Calu3 (cell line): ENCODE data around the gene PRPF8. TPM values are rescaled to one million over a fixed set of nuclear protein-coding genes. Genes with fewer than 3 reads are reported as not detected.

Source experiments
- BruUV-seq: library from RNA; stranded (reverse); fragments of 400-500 nt; replicated peaks from 2 replicates; lab custom pipeline; 2021; lab: Mats Ljungman, UMichigan
- CTCF ChIA-PET: fragments of 300-600 bp; sonication (Branson Sonifier 250); formaldehyde crosslinking; loops from one replicate; lab custom pipeline; 2022; ENCODE audit warnings: antibody characterized with exemption; lab: Charles Lee
- DNase-seq: peaks from one replicate; pipeline ENCODE4 v3.0.0; 2022
- H3K27ac Mint-ChIP-seq: one replicate; pipeline ENCODE4 v1.8.0; 2022; ENCODE audit warnings: mixed read lengths; ENCODE audit not compliant: unreplicated experiment
- H3K27me3 Mint-ChIP-seq: one replicate; pipeline ENCODE4 v1.8.0; 2022; ENCODE audit warnings: mixed read lengths; ENCODE audit not compliant: unreplicated experiment
- H3K36me3 Mint-ChIP-seq: one replicate; pipeline ENCODE4 v1.8.0; 2022; ENCODE audit warnings: mild to moderate bottlenecking, moderate library complexity, mixed read lengths; ENCODE audit not compliant: insufficient read depth, unreplicated experiment
- H3K4me1 Mint-ChIP-seq: one replicate; pipeline ENCODE4 v1.8.0; 2022; ENCODE audit warnings: mild to moderate bottlenecking, low read depth, mixed read lengths; ENCODE audit not compliant: unreplicated experiment
- H3K4me3 Mint-ChIP-seq: one replicate; pipeline ENCODE4 v1.8.0; 2022; ENCODE audit warnings: mild to moderate bottlenecking, low read depth, moderate library complexity, mixed read lengths; ENCODE audit not compliant: unreplicated experiment
- H3K9me3 Mint-ChIP-seq: one replicate; pipeline ENCODE4 v1.8.0; 2022; ENCODE audit warnings: low read depth, mixed read lengths; ENCODE audit not compliant: unreplicated experiment
- intact Hi-C: fragments of 100-400 bp; cut with micrococcal nuclease; formaldehyde crosslinking; loops from one replicate; pipeline ENCODE4 v1.10.0; 2022; ENCODE audit not compliant: unreplicated experiment
- total RNA-seq: library from RNA; stranded (reverse); gene quantifications from 2 replicates; pipeline ENCODE4 v1.2.3, GENCODE V29; 2022
- TF ChIP-seq, protein P1 (sequence below): fragments of 200-600 bp; IDR thresholded peaks from one replicate; pipeline ENCODE4 v1.8.0; 2022; ENCODE audit warnings: antibody characterized with exemption; ENCODE audit not compliant: unreplicated experiment

PRPF8 gene
- total RNA-seq, 1 experiment from 2014 or later, result 206 TPM

DNA sequence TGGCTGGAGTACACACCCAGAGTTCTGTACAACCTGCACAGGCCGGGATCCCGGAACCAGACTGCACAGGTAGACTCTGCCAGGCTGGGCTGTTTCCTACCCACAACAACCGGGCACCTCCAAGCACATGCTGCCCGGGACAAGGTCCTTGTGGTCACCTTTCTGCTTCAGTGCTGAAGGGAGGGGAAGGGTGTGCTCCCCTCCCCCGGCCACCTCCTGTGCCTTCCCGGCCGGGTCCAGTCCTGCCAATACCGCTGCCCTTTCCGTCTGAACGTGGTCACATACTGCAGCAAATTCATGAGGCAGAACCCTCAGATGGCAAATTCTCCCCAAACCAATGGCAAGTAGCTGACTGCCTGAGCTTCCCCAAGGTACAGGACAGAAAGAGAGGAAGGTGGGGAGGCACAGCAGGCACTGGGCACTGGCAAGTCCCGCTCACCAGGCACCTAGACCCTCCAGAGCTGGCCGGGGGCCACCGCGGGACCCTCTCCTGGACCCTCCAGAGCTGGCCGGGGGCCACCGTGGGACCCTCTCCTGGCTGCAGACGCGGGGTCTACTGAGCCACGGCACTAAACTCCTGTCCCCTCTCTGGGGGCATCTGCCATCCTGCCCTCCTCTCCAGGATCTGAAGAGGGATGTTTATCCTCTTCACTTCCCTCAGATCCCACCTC lies 78.9 kb downstream of the PRPF8 start:
- Mint-ChIP-seq H3K27me3 (no peaks in the 10 kb centered on the region), H3K4me3 (no peak overlapping the region)

DNA sequence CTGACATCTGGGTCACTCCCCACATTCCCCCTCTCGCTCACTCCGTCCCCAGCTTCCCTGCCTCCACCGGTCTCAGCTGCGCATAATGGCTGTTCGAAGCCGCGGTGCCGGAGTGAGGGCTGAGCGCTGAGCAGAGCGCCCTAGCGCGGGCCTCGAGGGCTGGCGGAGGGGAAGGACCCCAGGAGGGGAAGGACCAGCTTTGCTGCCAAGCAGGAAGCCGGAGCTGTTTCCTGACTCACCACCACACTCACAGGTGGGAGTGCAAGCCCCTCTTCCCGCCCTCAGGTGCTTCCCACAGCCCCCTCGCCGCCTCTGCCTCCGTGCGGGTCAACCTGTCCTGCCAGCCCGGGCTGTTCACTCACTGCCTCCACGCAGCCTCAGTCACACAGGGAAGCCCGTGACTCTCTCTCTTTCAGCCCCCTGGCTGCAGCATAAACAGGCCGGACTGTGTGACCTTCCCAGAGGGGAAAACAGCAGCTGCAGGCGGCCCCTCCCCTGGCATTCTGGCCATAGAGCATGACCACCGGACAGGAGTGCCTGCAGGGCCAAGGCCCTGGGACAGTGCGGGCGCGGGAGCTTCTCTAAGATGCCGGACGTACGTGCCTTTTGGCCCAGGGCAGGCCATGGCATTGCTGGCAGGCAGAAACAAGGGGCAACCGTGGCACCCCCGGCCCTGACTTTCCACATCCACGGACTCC lies 79.7 kb downstream of the PRPF8 start:
- no peaks in the 10 kb centered on the region for H3K4me1 Mint-ChIP-seq
- intact Hi-C loops, result no loop called here
- TF ChIP-seq, protein P1, sequence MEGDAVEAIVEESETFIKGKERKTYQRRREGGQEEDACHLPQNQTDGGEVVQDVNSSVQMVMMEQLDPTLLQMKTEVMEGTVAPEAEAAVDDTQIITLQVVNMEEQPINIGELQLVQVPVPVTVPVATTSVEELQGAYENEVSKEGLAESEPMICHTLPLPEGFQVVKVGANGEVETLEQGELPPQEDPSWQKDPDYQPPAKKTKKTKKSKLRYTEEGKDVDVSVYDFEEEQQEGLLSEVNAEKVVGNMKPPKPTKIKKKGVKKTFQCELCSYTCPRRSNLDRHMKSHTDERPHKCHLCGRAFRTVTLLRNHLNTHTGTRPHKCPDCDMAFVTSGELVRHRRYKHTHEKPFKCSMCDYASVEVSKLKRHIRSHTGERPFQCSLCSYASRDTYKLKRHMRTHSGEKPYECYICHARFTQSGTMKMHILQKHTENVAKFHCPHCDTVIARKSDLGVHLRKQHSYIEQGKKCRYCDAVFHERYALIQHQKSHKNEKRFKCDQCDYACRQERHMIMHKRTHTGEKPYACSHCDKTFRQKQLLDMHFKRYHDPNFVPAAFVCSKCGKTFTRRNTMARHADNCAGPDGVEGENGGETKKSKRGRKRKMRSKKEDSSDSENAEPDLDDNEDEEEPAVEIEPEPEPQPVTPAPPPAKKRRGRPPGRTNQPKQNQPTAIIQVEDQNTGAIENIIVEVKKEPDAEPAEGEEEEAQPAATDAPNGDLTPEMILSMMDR, result no peak
- DNase-seq, result no peak
- H3K27me3 Mint-ChIP-seq, result no peaks in the 10 kb centered on the region
- no peaks in the 10 kb centered on the region for H3K36me3 Mint-ChIP-seq
- H3K4me3 Mint-ChIP-seq, result no peak overlapping the region
- CTCF ChIA-PET, result no interaction called here
- no peaks in the 10 kb centered on the region for H3K9me3 Mint-ChIP-seq
- H3K27ac Mint-ChIP-seq, result no peak overlapping the region
- no TSS peak for BruUV-seq

More for the DNA sequence above, 78.9 kb downstream of the PRPF8 start:
- no peaks in the 10 kb centered on the region for H3K4me1 Mint-ChIP-seq
- H3K27ac Mint-ChIP-seq, result no peak overlapping the region
- CTCF ChIA-PET, result no interaction called here
- H3K36me3 Mint-ChIP-seq, result no peaks in the 10 kb centered on the region
- DNase-seq, result no peak
- intact Hi-C loops, result no loop called here
- TF ChIP-seq, protein P1, result no peak
- no TSS peak for BruUV-seq
- H3K9me3 Mint-ChIP-seq, result no peaks in the 10 kb centered on the region

- Mint-ChIP-seq H3K27ac (no peak overlapping the region), H3K36me3 (no peaks in the 10 kb centered on the region), H3K27me3 (no peaks in the 10 kb centered on the region), H3K9me3 (no peaks in the 10 kb centered on the region), H3K4me3 (no peak overlapping the region), H3K4me1 (no peaks in the 10 kb centered on the region)
- no TSS peak for BruUV-seq
- TF ChIP-seq, protein P1, result no peak
- CTCF ChIA-PET, result no interaction called here
- intact Hi-C loops, result no loop called here
- no peak for DNase-seq
These were observed 83.1 kb downstream of the PRPF8 start for GRCh38 chr17:1601571-1601970.

Other genes starting within 250 kb of the PRPF8 start
- 38.9 and 40.0 TPM in 2 replicates for gene CRK, start 228.6 kb downstream of the PRPF8 start, total RNA-seq
- 117 and 134 TPM in 2 replicates for gene MYO1C, start 192.2 kb downstream of the PRPF8 start, total RNA-seq
- 15.4 and 18.7 TPM in 2 replicates for gene INPP5K, start 168.3 kb downstream of the PRPF8 start, total RNA-seq
- 52.0 and 59.4 TPM in 2 replicates for gene PITPNA, start 122.1 kb downstream of the PRPF8 start, total RNA-seq
- gene SLC43A2, start 56.0 kb downstream of the PRPF8 start, total RNA-seq, result 3.3 TPM in 2 replicates
- 0.14 and 0.37 TPM in 2 replicates for gene SCARF1, start 39.1 kb downstream of the PRPF8 start, total RNA-seq
- 1.8 and 3.2 TPM in 2 replicates for gene RILP, start 35.0 kb downstream of the PRPF8 start, total RNA-seq
- 5.9 and 6.7 TPM in 2 replicates for gene TLCD2, start 25.5 kb upstream of the PRPF8 start, total RNA-seq
- 11.2 and 11.8 TPM in 2 replicates for gene WDR81, start 39.8 kb upstream of the PRPF8 start, total RNA-seq
- gene SERPINF2, start 58.0 kb upstream of the PRPF8 start, total RNA-seq, result 0.54 and 0.76 TPM in 2 replicates
- gene SERPINF1, start 77.2 kb upstream of the PRPF8 start, total RNA-seq, result not detected in 2 replicates
- gene SMYD4, start 145.0 kb upstream of the PRPF8 start, total RNA-seq, result 18.6 and 20.7 TPM in 2 replicates
- 78.7 and 87.5 TPM in 2 replicates for gene RPA1, start 145.1 kb upstream of the PRPF8 start, total RNA-seq